IMR-90 (cell line): ENCODE data around the gene CHORDC1. TPM values are rescaled to one million over a fixed set of nuclear protein-coding genes. Genes with fewer than 3 reads are reported as not detected.
A peak's percentile ranks its signal among the peaks of the same experiment; 100 is the strongest.
"Not testable (repeated sequence)": the region's sequence is repeated elsewhere in the genome, so short reads cannot be mapped to it uniquely, and the experiment has no call there.

ENCODE experiments used
- ATAC-seq: fragments of 200-7000 bp; cut with Tn5 transposase; 2 replicates; pipeline ENCODE4 v1.9.1; 2020; ENCODE audit warnings: low read depth, mild to moderate bottlenecking, moderate library complexity
- BruUV-seq: library from RNA; stranded (reverse); fragments of 400-500 nt; replicated peaks from 2 replicates; lab custom pipeline; 2021; lab: Mats Ljungman, UMichigan
- CTCF ChIA-PET: fragments of 300-600 bp; formaldehyde crosslinking; extraction: SDS; loops from one replicate; lab custom pipeline; 2021; ENCODE audit warnings: antibody characterized with exemption; lab: Yijun Ruan, JAX
- POLR2A ChIA-PET: fragments of 300-600 bp; sonication (Branson Sonifier 250); formaldehyde crosslinking; loops from one replicate; lab custom pipeline; 2022; ENCODE audit warnings: antibody characterized with exemption; ENCODE audit not compliant: unreplicated experiment; lab: Charles Lee
- DNase-seq: peaks from one replicate; pipeline ENCODE4 v3.0.0; 2013
- H2AFZ ChIP-seq: replicated peaks from 2 replicates; pipeline ENCODE3; 2013; ENCODE audit warnings: low read length, mild to moderate bottlenecking; ENCODE audit not compliant: poor library complexity
- H2AK5ac ChIP-seq: 2 replicates; pipeline ENCODE4 v1.6.1; 2013; ENCODE audit warnings: low read depth, low read length, inconsistent platforms
- H2AK9ac ChIP-seq: replicated peaks from 2 replicates; pipeline ENCODE3; 2013; ENCODE audit warnings: mild to moderate bottlenecking, low read depth, low read length, moderate library complexity; ENCODE audit not compliant: poor library complexity
- H2BK120ac ChIP-seq: 2 replicates; pipeline ENCODE4 v1.6.1; 2013; ENCODE audit warnings: low read depth, low read length, inconsistent platforms
- H2BK15ac ChIP-seq: 3 replicates; pipeline ENCODE4 v1.6.1; 2013; ENCODE audit warnings: low read depth, low read length, inconsistent platforms
- H2BK20ac ChIP-seq: 2 replicates; pipeline ENCODE4 v1.6.1; 2013; ENCODE audit warnings: low read depth, mild to moderate bottlenecking, inconsistent platforms, low read length, moderate library complexity
- H2BK5ac ChIP-seq: 2 replicates; pipeline ENCODE4 v1.6.1; 2013; ENCODE audit warnings: mild to moderate bottlenecking, low read depth, low read length, inconsistent platforms; ENCODE audit not compliant: poor library complexity, severe bottlenecking
- H3K14ac ChIP-seq: replicated peaks from 2 replicates; pipeline ENCODE4 v1.6.1; 2013; ENCODE audit warnings: low read depth, low read length, inconsistent platforms
- H3K18ac ChIP-seq: 2 replicates; pipeline ENCODE4 v1.6.1; 2013; ENCODE audit warnings: low read depth, low read length, control low read depth
- H3K23ac ChIP-seq: 2 replicates; pipeline ENCODE4 v1.6.1; 2013; ENCODE audit warnings: low read depth, low read length, inconsistent platforms
- H3K27ac ChIP-seq: 2 replicates; pipeline ENCODE4 v1.5.1; 2013; ENCODE audit warnings: mild to moderate bottlenecking, control low read depth, low read length; ENCODE audit not compliant: insufficient read depth
- H3K27me3 ChIP-seq: 2 replicates; pipeline ENCODE4 v1.6.1; 2013; ENCODE audit warnings: low read length; ENCODE audit not compliant: control insufficient read depth, insufficient read depth
- H3K36me3 ChIP-seq: 2 replicates; pipeline ENCODE4 v1.6.1; 2013; ENCODE audit warnings: low read length, mixed read lengths; ENCODE audit not compliant: control insufficient read depth, insufficient read depth
- H3K4ac ChIP-seq: 2 replicates; pipeline ENCODE4 v1.6.1; 2013; ENCODE audit warnings: low read depth, low read length, inconsistent platforms
- H3K4me1 ChIP-seq: 2 replicates; pipeline ENCODE4 v1.6.1; 2013; ENCODE audit warnings: low read length, mixed read lengths; ENCODE audit not compliant: control insufficient read depth, insufficient read depth
- H3K4me2 ChIP-seq: 2 replicates; pipeline ENCODE4 v1.6.1; 2013; ENCODE audit warnings: low read depth, mild to moderate bottlenecking, control low read depth, low read length, moderate library complexity
- H3K4me3 ChIP-seq: 2 replicates; pipeline ENCODE4 v1.5.1; 2013; ENCODE audit warnings: low read depth, mild to moderate bottlenecking, control low read depth, low read length, moderate library complexity; ENCODE audit not compliant: insufficient read depth
- H3K56ac ChIP-seq: 2 replicates; pipeline ENCODE4 v1.6.1; 2013; ENCODE audit warnings: low read length, inconsistent platforms; ENCODE audit not compliant: insufficient read depth; ENCODE audit errors: extremely low read depth
- H3K79me1 ChIP-seq, 2 experiments: 2 replicates each; pipeline ENCODE4 v1.6.1; 2013; ENCODE audit warnings: low read length in 2 of 2, inconsistent platforms in 1 of 2, low read depth in 1 of 2
- H3K9ac ChIP-seq: 2 replicates; pipeline ENCODE4 v1.6.1; 2013; ENCODE audit warnings: low read depth, low read length, control low read depth
- H3K9me1 ChIP-seq: 2 replicates; pipeline ENCODE4 v1.6.1; 2013; ENCODE audit warnings: low read length, inconsistent platforms; ENCODE audit not compliant: insufficient read depth
- H3K9me3 ChIP-seq: 2 replicates; pipeline ENCODE4 v1.6.1; 2013; ENCODE audit warnings: low read length; ENCODE audit not compliant: control insufficient read depth, insufficient read depth
- H4K20me1 ChIP-seq: 2 replicates; pipeline ENCODE4 v1.6.1; 2013; ENCODE audit warnings: low read length, inconsistent platforms; ENCODE audit not compliant: insufficient read depth
- H4K5ac ChIP-seq: 2 replicates; pipeline ENCODE4 v1.6.1; 2013; ENCODE audit warnings: mild to moderate bottlenecking, low read depth, low read length, control low read depth
- H4K8ac ChIP-seq, 2 experiments: 2 replicates each; pipeline ENCODE4 v1.6.1; 2013; ENCODE audit warnings: low read depth in 2 of 2, low read length in 2 of 2, control low read depth in 1 of 2, inconsistent platforms in 1 of 2
- H4K91ac ChIP-seq: 2 replicates; pipeline ENCODE4 v1.6.1; 2013; ENCODE audit warnings: low read depth, low read length, inconsistent platforms; ENCODE audit not compliant: insufficient read depth
- BHLHE40 ChIP-seq: fragments of 150-350 bp; IDR thresholded peaks from 2 replicates; pipeline ENCODE4 v1.6.1; 2016; ENCODE audit warnings: mild to moderate bottlenecking, low read depth, low read length
- CEBPB ChIP-seq: IDR thresholded peaks from 2 replicates; pipeline ENCODE4 v1.6.1; 2012; ENCODE audit warnings: low read depth, low read length, improper control_type of control experiment
- MXI1 ChIP-seq: IDR thresholded peaks from 2 replicates; pipeline ENCODE4 v1.6.1; 2012; ENCODE audit warnings: low read depth, mild to moderate bottlenecking, low read length, moderate library complexity, borderline replicate concordance
- WGBS, 2 experiments: methylation state at CpG; one replicate each; pipeline versions ENCODE4 v1.1.5 to v1.1.7; 2013; ENCODE audit warnings: missing lambda C conversion rate in 2 of 2; ENCODE audit not compliant: insufficient read length in 1 of 2; ENCODE audit errors: extremely low coverage in 2 of 2; 5-methylcytosine and 5-hydroxymethylcytosine counted together
- dilution Hi-C: fragments of 300-500 bp; cut with HindIII; formaldehyde crosslinking; loops from one replicate; pipeline ENCODE4 v1.14.3; 2018; ENCODE audit warnings: low sequenced_read_pairs; ENCODE audit not compliant: unreplicated experiment
- in situ Hi-C: fragments of 300-500 bp; cut with MboI; formaldehyde crosslinking; loops from 3 replicates; pipeline ENCODE4 v1.14.3; 2019; ENCODE audit warnings: low sequenced_read_pairs, inconsistent platforms, mixed read lengths
- intact Hi-C: fragments of 100-400 bp; cut with micrococcal nuclease; formaldehyde crosslinking; loops from 2 replicates; pipeline ENCODE4 v1.10.0; 2022
- polyA plus RNA-seq, 3 experiments: library from polyadenylated mRNA; depleted of rRNA; stranded (reverse); fragments of >200 nt; gene quantifications; 2 replicates each; pipeline ENCODE4 v1.2.3, GENCODE V29; 2012; ENCODE audit warnings: low replicate concordance in 1 of 3
- total RNA-seq: library from RNA; depleted of rRNA; stranded (reverse); fragments of >200 nt; gene quantifications from 2 replicates; pipeline ENCODE4 v1.2.3, GENCODE V29; 2012
- TF ChIP-seq, protein P1 (sequence below): fragments of 150-350 bp; IDR thresholded peaks from 2 replicates; pipeline ENCODE4 v1.6.1; 2017; ENCODE audit warnings: mild to moderate bottlenecking, antibody characterized with exemption, low read length, low read depth

The CHORDC1 gene
- total and polyA plus RNA-seq, 2 of the 4 experiments (the other 2 are of a cell fraction) = 26.9 to 51.4 TPM

GRCh38 chr11:90168571-90168970, 54.3 kb downstream of the CHORDC1 start:
- no TSS peak for BruUV-seq
- Histone ChIP-seq H2BK5ac (no peak overlapping the region), H2AK5ac (no peak overlapping the region), H2AK9ac (no peak overlapping the region), H3K9me1 (no peaks in the 10 kb centered on the region), H3K9ac (no peak overlapping the region), H3K56ac (no peak overlapping the region), H2BK20ac (no peak overlapping the region), H4K8ac (no peak overlapping the region), H3K4ac (no peak overlapping the region), H3K27me3 (no peaks in the 10 kb centered on the region), H4K5ac (no peak overlapping the region), H3K36me3 (no peaks in the 10 kb centered on the region), H2AFZ (no peak overlapping the region), H2BK15ac (no peak overlapping the region), H3K4me1 (no peaks in the 10 kb centered on the region), H3K79me1 (no peaks in the 10 kb centered on the region), H2BK120ac (no peak overlapping the region), H3K18ac (no peak overlapping the region), H3K9me3 (no peaks in the 10 kb centered on the region), H3K14ac (no peak overlapping the region), H4K20me1 (no peaks in the 10 kb centered on the region), H3K4me3 (no peak overlapping the region), H3K4me2 (no peak overlapping the region), H3K27ac (no peak overlapping the region), H3K23ac (no peak overlapping the region), H4K91ac (no peak overlapping the region)
- ChIA-PET POLR2A (no interaction called here), CTCF (no interaction called here)
- intact Hi-C loops (no loop called here), dilution Hi-C loops (no loop called here), in situ Hi-C loops (no loop called here)
- DNase-seq (no peak), ATAC-seq (no peak)
- WGBS, 2 experiments = no CpG with 5 or more reads among the region's 3 CpGs
- peak; percentile 55 for TF ChIP-seq CEBPB
- TF ChIP-seq MXI1 = no peak
- no peak for TF ChIP-seq BHLHE40
- TF ChIP-seq, protein P1, sequence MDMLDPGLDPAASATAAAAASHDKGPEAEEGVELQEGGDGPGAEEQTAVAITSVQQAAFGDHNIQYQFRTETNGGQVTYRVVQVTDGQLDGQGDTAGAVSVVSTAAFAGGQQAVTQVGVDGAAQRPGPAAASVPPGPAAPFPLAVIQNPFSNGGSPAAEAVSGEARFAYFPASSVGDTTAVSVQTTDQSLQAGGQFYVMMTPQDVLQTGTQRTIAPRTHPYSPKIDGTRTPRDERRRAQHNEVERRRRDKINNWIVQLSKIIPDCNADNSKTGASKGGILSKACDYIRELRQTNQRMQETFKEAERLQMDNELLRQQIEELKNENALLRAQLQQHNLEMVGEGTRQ = no peak

- H3K56ac ChIP-seq, H2BK120ac ChIP-seq, H3K27me3 ChIP-seq, in situ Hi-C loops, H4K91ac ChIP-seq, CTCF ChIA-PET, H3K4me1 ChIP-seq, H3K4ac ChIP-seq, POLR2A ChIA-PET, H3K18ac ChIP-seq, H3K79me1 ChIP-seq, ATAC-seq, H3K23ac ChIP-seq, H3K4me3 ChIP-seq, H2AFZ ChIP-seq, intact Hi-C loops, H4K5ac ChIP-seq, H2AK9ac ChIP-seq, H3K36me3 ChIP-seq, H4K8ac ChIP-seq, H3K9me1 ChIP-seq, H3K14ac ChIP-seq, H3K4me2 ChIP-seq, H2BK15ac ChIP-seq, dilution Hi-C loops, H3K27ac ChIP-seq, H3K9ac ChIP-seq, H2AK5ac ChIP-seq, H2BK5ac ChIP-seq, H3K9me3 ChIP-seq, H4K20me1 ChIP-seq, BruUV-seq, H2BK20ac ChIP-seq, DNase-seq: not testable (repeated sequence)
- WGBS, 2 experiments = 90% methylated on average over 2 of the region's 8 CpGs; no CpG with 5 or more reads in 1 of the 2 experiments
Measured at GRCh38 chr11:90167704-90168103, 55.1 kb downstream of the CHORDC1 start.
